Endodermal cell (in vitro differentiated cells): ENCODE results near the gene FRMPD4. TPM values are rescaled to one million over a fixed set of nuclear protein-coding genes. Genes with fewer than 3 reads are reported as not detected.

ENCODE experiments used
- DNase-seq: peaks from one replicate; pipeline ENCODE4 v3.0.0-alpha.2; 2017
- H3K27ac ChIP-seq: 2 replicates; pipeline ENCODE4 v1.5.1; 2013; ENCODE audit warnings: mild to moderate bottlenecking, low read depth, low read length, moderate library complexity
- H3K27me3 ChIP-seq: 2 replicates; pipeline ENCODE4 v1.6.1; 2013; ENCODE audit warnings: mild to moderate bottlenecking, low read length, moderate library complexity; ENCODE audit not compliant: insufficient read depth, control insufficient read depth, poor library complexity, severe bottlenecking
- H3K36me3 ChIP-seq: 2 replicates; pipeline ENCODE4 v1.7.0; 2013; ENCODE audit warnings: mild to moderate bottlenecking, low read length, moderate library complexity; ENCODE audit not compliant: control insufficient read depth, insufficient read depth
- H3K4me1 ChIP-seq: one replicate; pipeline ENCODE4 v1.7.0; 2013; ENCODE audit warnings: low read length; ENCODE audit not compliant: control insufficient read depth, insufficient read depth
- H3K4me3 ChIP-seq: 2 replicates; pipeline ENCODE4 v1.5.1; 2013; ENCODE audit warnings: mild to moderate bottlenecking, low read length, moderate library complexity
- H3K9ac ChIP-seq: 2 replicates; pipeline ENCODE4 v1.6.1; 2013; ENCODE audit warnings: mild to moderate bottlenecking, low read length, moderate library complexity; ENCODE audit not compliant: poor library complexity, severe bottlenecking; ENCODE audit errors: extremely low read depth
- H3K9me3 ChIP-seq: 2 replicates; pipeline ENCODE4 v1.6.1; 2013; ENCODE audit warnings: mild to moderate bottlenecking, low read length, moderate library complexity; ENCODE audit not compliant: control insufficient read depth
- H3K27ac Mint-ChIP-seq: 2 replicates; pipeline ENCODE4 v1.8.0; 2020; ENCODE audit warnings: mixed read lengths
- H3K27me3 Mint-ChIP-seq: 2 replicates; pipeline ENCODE4 v1.8.0; 2021; ENCODE audit warnings: mild to moderate bottlenecking, mixed read lengths; ENCODE audit not compliant: insufficient read depth
- H3K36me3 Mint-ChIP-seq: 2 replicates; pipeline ENCODE4 v1.8.0; 2020; ENCODE audit warnings: low read depth, mixed read lengths
- H3K4me1 Mint-ChIP-seq: 2 replicates; pipeline ENCODE4 v1.8.0; 2020; ENCODE audit warnings: mixed read lengths
- H3K4me3 Mint-ChIP-seq: 2 replicates; pipeline ENCODE4 v1.8.0; 2020; ENCODE audit warnings: mild to moderate bottlenecking, moderate library complexity, mixed read lengths
- H3K9me3 Mint-ChIP-seq: 2 replicates; pipeline ENCODE4 v1.8.0; 2020; ENCODE audit warnings: mild to moderate bottlenecking, mixed read lengths
- WGBS, 2 experiments: methylation state at CpG; one replicate each; pipeline versions ENCODE4 v1.1.5 to v1.1.7; 2013; ENCODE audit warnings: missing lambda C conversion rate in 2 of 2, mixed read lengths in 1 of 2; ENCODE audit not compliant: insufficient coverage in 1 of 2, insufficient read length in 1 of 2; 5-methylcytosine and 5-hydroxymethylcytosine counted together
- total RNA-seq, 2 donors: library from RNA; stranded (reverse); fragmentation: NEBNext Ultra II Directional in 1 of 2; extraction: Animal tissue kit (Norgen Biotek cat#: 25700) in 1 of 2; gene quantifications; 2 replicates in 1 of 2; 3 replicates in 1 of 2; pipeline ENCODE4 v1.2.1, GENCODE V29; 2021
- TF ChIP-seq, protein P1 (sequence below): fragments of 200-600 bp; sonication (generic); conservative IDR thresholded peaks from 2 replicates; pipeline ENCODE4 v1.5.0; 2021; ENCODE audit warnings: antibody characterized with exemption, mild to moderate bottlenecking

The FRMPD4 gene
- total RNA-seq, 2 donors from 2014 or later, result 0.09 to 0.81 TPM

DNA sequence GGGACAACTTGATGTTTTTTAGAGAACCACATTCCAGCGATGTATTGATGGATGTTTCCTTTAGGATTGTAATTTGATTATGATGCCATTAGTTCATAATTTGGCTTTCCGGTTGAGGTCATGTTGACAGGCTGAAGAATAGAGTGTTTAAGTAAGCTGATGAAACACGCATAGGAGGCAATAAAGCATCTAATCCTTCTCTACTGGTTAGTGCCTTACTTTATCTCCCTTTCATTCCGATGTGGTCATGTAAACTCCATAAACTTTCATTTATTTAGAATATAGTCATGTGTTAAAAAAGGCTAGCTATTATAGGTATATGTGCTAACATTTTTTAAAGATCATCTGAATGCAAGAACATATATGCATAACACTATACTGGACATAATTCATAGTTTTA is 15.0 kb downstream of the FRMPD4 start:
- Mint-ChIP-seq H3K36me3 (no peaks in the 10 kb centered on the region), H3K4me1 (no peaks in the 10 kb centered on the region), H3K9me3 (peaks cover 2% of the 10 kb centered on the region), H3K4me3 (no peak overlapping the region), H3K27ac (no peak overlapping the region), H3K27me3 (no peaks in the 10 kb centered on the region)
- H3K9me3 ChIP-seq, result no peaks in the 10 kb centered on the region
- H3K9ac ChIP-seq, result no peak overlapping the region
- no peaks in the 10 kb centered on the region for H3K36me3 ChIP-seq
- no peak overlapping the region for H3K27ac ChIP-seq
- WGBS, 2 experiments, result 92% methylated on average over 3 of the region's 4 CpGs; no CpG with 5 or more reads in 1 of the 2 experiments
- no peaks in the 10 kb centered on the region for H3K27me3 ChIP-seq
- TF ChIP-seq, protein P1, sequence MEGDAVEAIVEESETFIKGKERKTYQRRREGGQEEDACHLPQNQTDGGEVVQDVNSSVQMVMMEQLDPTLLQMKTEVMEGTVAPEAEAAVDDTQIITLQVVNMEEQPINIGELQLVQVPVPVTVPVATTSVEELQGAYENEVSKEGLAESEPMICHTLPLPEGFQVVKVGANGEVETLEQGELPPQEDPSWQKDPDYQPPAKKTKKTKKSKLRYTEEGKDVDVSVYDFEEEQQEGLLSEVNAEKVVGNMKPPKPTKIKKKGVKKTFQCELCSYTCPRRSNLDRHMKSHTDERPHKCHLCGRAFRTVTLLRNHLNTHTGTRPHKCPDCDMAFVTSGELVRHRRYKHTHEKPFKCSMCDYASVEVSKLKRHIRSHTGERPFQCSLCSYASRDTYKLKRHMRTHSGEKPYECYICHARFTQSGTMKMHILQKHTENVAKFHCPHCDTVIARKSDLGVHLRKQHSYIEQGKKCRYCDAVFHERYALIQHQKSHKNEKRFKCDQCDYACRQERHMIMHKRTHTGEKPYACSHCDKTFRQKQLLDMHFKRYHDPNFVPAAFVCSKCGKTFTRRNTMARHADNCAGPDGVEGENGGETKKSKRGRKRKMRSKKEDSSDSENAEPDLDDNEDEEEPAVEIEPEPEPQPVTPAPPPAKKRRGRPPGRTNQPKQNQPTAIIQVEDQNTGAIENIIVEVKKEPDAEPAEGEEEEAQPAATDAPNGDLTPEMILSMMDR, result no peak
- no peak for DNase-seq
- no peak overlapping the region for H3K4me3 ChIP-seq
- H3K4me1 ChIP-seq, result no peaks in the 10 kb centered on the region

- H3K4me3 ChIP-seq, result no peak overlapping the region
- Mint-ChIP-seq H3K4me3 (no peak overlapping the region), H3K27me3 (no peaks in the 10 kb centered on the region), H3K27ac (no peak overlapping the region), H3K9me3 (peaks cover 2% of the 10 kb centered on the region), H3K4me1 (no peaks in the 10 kb centered on the region), H3K36me3 (no peaks in the 10 kb centered on the region)
- no CpG with 5 or more reads among the region's 1 CpG for WGBS, 2 experiments
- H3K36me3 ChIP-seq, result no peaks in the 10 kb centered on the region
- H3K4me1 ChIP-seq, result no peaks in the 10 kb centered on the region
- no peak overlapping the region for H3K27ac ChIP-seq
- no peak overlapping the region for H3K9ac ChIP-seq
- H3K27me3 ChIP-seq, result no peaks in the 10 kb centered on the region
- no peaks in the 10 kb centered on the region for H3K9me3 ChIP-seq
- TF ChIP-seq, protein P1, result no peak
- no peak for DNase-seq
Observed at GRCh38 chrX:12153741-12154140, 15.5 kb downstream of the FRMPD4 start.

DNA sequence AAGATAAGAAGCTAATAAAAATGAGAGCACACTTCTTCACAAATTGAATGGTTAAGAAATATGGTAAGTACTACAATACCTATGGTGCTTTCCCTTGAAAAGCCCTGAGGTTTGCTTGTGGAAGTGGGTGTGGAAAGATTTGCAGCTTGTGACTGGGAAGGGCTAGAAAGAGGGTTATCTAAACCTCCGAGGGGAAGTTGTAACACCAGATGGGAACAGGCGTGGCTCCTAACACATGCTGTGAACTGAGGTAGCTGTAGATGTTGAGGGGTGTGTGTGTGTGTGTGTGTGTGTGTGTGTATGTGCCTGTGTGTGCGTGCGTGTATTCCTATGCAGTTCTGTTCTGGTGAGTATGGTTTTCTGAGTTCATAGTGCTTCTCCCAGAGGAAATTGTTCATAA is 21.5 kb downstream of the FRMPD4 start:
- Histone ChIP-seq H3K27ac (no peak overlapping the region), H3K4me3 (no peak overlapping the region), H3K4me1 (no peaks in the 10 kb centered on the region), H3K9me3 (no peaks in the 10 kb centered on the region), H3K27me3 (no peaks in the 10 kb centered on the region), H3K36me3 (no peaks in the 10 kb centered on the region), H3K9ac (no peak overlapping the region)
- no peak overlapping the region for H3K27ac Mint-ChIP-seq
- TF ChIP-seq, protein P1, result no peak
- H3K4me1 Mint-ChIP-seq, result peaks cover 8% of the 10 kb centered on the region
- H3K9me3 Mint-ChIP-seq, result peaks cover 9% of the 10 kb centered on the region
- WGBS, 2 experiments, result 85% methylated on average over 2 of the region's 4 CpGs; no CpG with 5 or more reads in 1 of the 2 experiments
- no peaks in the 10 kb centered on the region for H3K36me3 Mint-ChIP-seq
- no peaks in the 10 kb centered on the region for H3K27me3 Mint-ChIP-seq
- H3K4me3 Mint-ChIP-seq, result no peak overlapping the region
- no peak for DNase-seq
